Measurements from ENCODE around the gene SRMS.
A peak's percentile ranks its signal among the peaks of the same experiment; 100 is the strongest.
"Not testable (repeated sequence)": the region's sequence is repeated elsewhere in the genome, so short reads cannot be mapped to it uniquely, and the experiment has no call there.

The SRMS gene

GRCh38 chr20:63522091-63522868 lies 25.3 kb downstream of the SRMS start:
- no peak for DNase-seq (ENCODE audit: low read depth)

GRCh38 chr20:63521602-63522001 lies 25.9 kb downstream of the SRMS start:
- DNase-seq (ENCODE audit: low read depth): no peak

- DNase-seq (ENCODE audit: low read depth): no peak
Observed at GRCh38 chr20:63520934-63521601, 26.5 kb downstream of the SRMS start.

GRCh38 chr20:63520504-63520933 lies 27.0 kb downstream of the SRMS start, which contains the start of gene PPDPF:
Gene PPDPF, plus strand, starts transcription at chr20:63520765. Its CDS starts 544 bp downstream, at chr20:63521309.
- DNase-seq (ENCODE audit: low read depth): peak; percentile 20

GRCh38 chr20:63519668-63520503 lies 27.7 kb downstream of the SRMS start:
- no peak for DNase-seq (ENCODE audit: low read depth)

- DNase-seq (ENCODE audit: low read depth): no peak
Observed at GRCh38 chr20:63518946-63519667, 28.4 kb downstream of the SRMS start.

- DNase-seq (ENCODE audit: low read depth): no peak
Observed at GRCh38 chr20:63518351-63518861, 29.1 kb downstream of the SRMS start.

GRCh38 chr20:63517376-63518309 lies 29.9 kb downstream of the SRMS start:
- DNase-seq (ENCODE audit: low read depth): no peak

GRCh38 chr20:63514520-63514919 lies 33.0 kb downstream of the SRMS start:
- DNase-seq (ENCODE audit: low read depth): not testable (repeated sequence)

GRCh38 chr20:63513207-63513606 lies 34.3 kb downstream of the SRMS start:
- no peak for DNase-seq (ENCODE audit: low read depth)

- DNase-seq (ENCODE audit: low read depth): no peak
Observed at GRCh38 chr20:63509088-63509564, 38.4 kb downstream of the SRMS start.

GRCh38 chr20:63508072-63508768 lies 39.3 kb downstream of the SRMS start:
- DNase-seq (ENCODE audit: low read depth): no peak

- no peak for DNase-seq (ENCODE audit: low read depth)
Observed at GRCh38 chr20:63507083-63507743, 40.3 kb downstream of the SRMS start.

GRCh38 chr20:63505723-63506122 lies 41.8 kb downstream of the SRMS start:
- DNase-seq (ENCODE audit: low read depth): no peak

GRCh38 chr20:63505281-63505680 lies 42.3 kb downstream of the SRMS start:
- DNase-seq (ENCODE audit: low read depth): no peak

GRCh38 chr20:63504642-63505041 lies 42.9 kb downstream of the SRMS start:
- DNase-seq (ENCODE audit: low read depth): no peak

- DNase-seq (ENCODE audit: low read depth): no peak
Observed at GRCh38 chr20:63503524-63503923, 44.0 kb downstream of the SRMS start.

- no peak for DNase-seq (ENCODE audit: low read depth)
Observed at GRCh38 chr20:63502671-63503172, 44.8 kb downstream of the SRMS start.
